SK-N-SH (cell line): ENCODE measurements around the gene TOGARAM2. TPM values are rescaled to one million over a fixed set of nuclear protein-coding genes. Genes with fewer than 3 reads are reported as not detected.

Source experiments
- CTCF ChIA-PET: fragments of 300-600, 350-600 bp; formaldehyde crosslinking; extraction: SDS; loops from one replicate; lab custom pipeline; 2021; lab: Yijun Ruan, JAX
- POLR2A ChIA-PET: fragments of 350-600 bp; sonication (Branson Sonifier 250); formaldehyde crosslinking; extraction: SDS; loops from one replicate; lab custom pipeline; 2020; ENCODE audit warnings: antibody characterized with exemption, inconsistent platforms; lab: Yijun Ruan, JAX
- DNase-seq: peaks from one replicate; pipeline ENCODE4 v3.0.0; 2012
- H2AFZ ChIP-seq: fragments of 200-600 bp; sonication (generic); 2 replicates; pipeline ENCODE4 v1.8.1; 2016; ENCODE audit warnings: antibody characterized with exemption, mild to moderate bottlenecking, low read depth
- H3F3A ChIP-seq: fragments of 200-600 bp; sonication (generic); replicated peaks from 2 replicates; pipeline ENCODE3; 2016; ENCODE audit warnings: antibody characterized with exemption, mild to moderate bottlenecking; ENCODE audit not compliant: insufficient read depth
- H3K27ac ChIP-seq, 2 experiments: fragments of 200-500 bp in 1 of 2; fragments of 200-600 bp in 1 of 2; sonication (Bioruptor generic) in 1 of 2; sonication (generic), shearing (Covaris generic) in 1 of 2; 2 replicates each; pipeline versions ENCODE4 v1.5.1 to v1.6.1; 2014 to 2016; ENCODE audit warnings: low read depth in 2 of 2, inconsistent platforms in 1 of 2, low read length in 1 of 2, mild to moderate bottlenecking in 1 of 2, mixed read lengths in 1 of 2
- H3K27me3 ChIP-seq: fragments of 200-600 bp; sonication (generic), shearing (Covaris generic); 2 replicates; pipeline ENCODE4 v1.6.1; 2016; ENCODE audit warnings: mixed run types; ENCODE audit not compliant: insufficient read depth
- H3K36me3 ChIP-seq, 2 experiments: fragments of 200-500 bp in 1 of 2; fragments of 200-600 bp in 1 of 2; sonication (Bioruptor generic) in 1 of 2; sonication (generic) in 1 of 2; replicated peaks in 1 of 2; 2 replicates each; pipeline versions ENCODE3 to v1.5.1; 2014 to 2016; ENCODE audit warnings: low read length in 1 of 2, mild to moderate bottlenecking in 1 of 2; ENCODE audit not compliant: insufficient read depth in 2 of 2, control insufficient read depth in 1 of 2
- H3K4me1 ChIP-seq, 2 experiments: fragments of 200-500 bp in 1 of 2; fragments of 200-600 bp in 1 of 2; sonication (Bioruptor generic) in 1 of 2; sonication (generic), shearing (Covaris generic) in 1 of 2; 2 replicates each; pipeline versions ENCODE4 v1.5.1 to v1.6.1; 2014 to 2016; ENCODE audit warnings: low read depth in 1 of 2, low read length in 1 of 2, mixed run types in 1 of 2; ENCODE audit not compliant: insufficient read depth in 2 of 2, control insufficient read depth in 1 of 2
- H3K4me2 ChIP-seq: fragments of 200-600 bp; sonication (generic), shearing (Covaris generic); 2 replicates; pipeline ENCODE4 v1.6.1; 2017; ENCODE audit warnings: mixed run types
- H3K4me3 ChIP-seq, 2 experiments: fragments of 200-500 bp in 1 of 2; fragments of 200-600 bp in 1 of 2; sonication (Bioruptor generic) in 1 of 2; sonication (generic), shearing (Covaris generic) in 1 of 2; 2 replicates each; pipeline versions ENCODE4 v1.5.1 to v1.8.1; 2014 to 2016; ENCODE audit warnings: low read depth in 2 of 2, inconsistent platforms in 1 of 2, low read length in 1 of 2, mild to moderate bottlenecking in 1 of 2, mixed read lengths in 1 of 2, moderate library complexity in 1 of 2
- H3K79me2 ChIP-seq: fragments of 200-600 bp; sonication (generic); 2 replicates; pipeline ENCODE4 v1.8.1; 2017; ENCODE audit warnings: mild to moderate bottlenecking; ENCODE audit not compliant: insufficient read depth
- H3K9ac ChIP-seq: fragments of 200-600 bp; sonication (generic); 2 replicates; pipeline ENCODE4 v1.6.1; 2017; ENCODE audit warnings: mixed run types
- H3K9me2 ChIP-seq: fragments of 200-600 bp; sonication (generic); 2 replicates; pipeline ENCODE4 v1.6.1; 2017; ENCODE audit warnings: mixed run types
- H3K9me3 ChIP-seq: fragments of 200-600 bp; sonication (generic); 2 replicates; pipeline ENCODE4 v1.6.1; 2017; ENCODE audit warnings: mixed run types, mild to moderate bottlenecking, moderate library complexity
- H4K20me1 ChIP-seq: fragments of 200-600 bp; sonication (generic); 2 replicates; pipeline ENCODE4 v1.6.1; 2017; ENCODE audit warnings: mild to moderate bottlenecking, mixed run types; ENCODE audit not compliant: insufficient read depth
- FOXM1 ChIP-seq: IDR thresholded peaks from 2 replicates; pipeline ENCODE4 v1.4.0; 2012; ENCODE audit warnings: low read depth, mild to moderate bottlenecking
- RCOR1 ChIP-seq: fragments of 150-350 bp; IDR thresholded peaks from 2 replicates; pipeline ENCODE4 v1.6.1; 2017; ENCODE audit warnings: antibody characterized with exemption, low read length
- RFX5 ChIP-seq: IDR thresholded peaks from 2 replicates; pipeline ENCODE4 v1.6.1; 2012; ENCODE audit warnings: mild to moderate bottlenecking, improper control_type of control experiment, low read length
- SIN3A ChIP-seq: IDR thresholded peaks from 2 replicates; pipeline ENCODE4 v1.6.1; 2012; ENCODE audit warnings: low read depth, mild to moderate bottlenecking, low read length, moderate library complexity, borderline replicate concordance
- SMC3 ChIP-seq: IDR thresholded peaks from 2 replicates; pipeline ENCODE4 v1.6.1; 2012; ENCODE audit warnings: low read depth, low read length, improper control_type of control experiment
- TEAD4 ChIP-seq: IDR thresholded peaks from 2 replicates; pipeline ENCODE4 v1.4.0; 2012; ENCODE audit warnings: mild to moderate bottlenecking, borderline replicate concordance; ENCODE audit not compliant: insufficient read depth
- WGBS: methylation state at CpG from one replicate; pipeline ENCODE4 v1.1.6; 2017; ENCODE audit warnings: low lambda C conversion rate; 5-methylcytosine and 5-hydroxymethylcytosine counted together
- polyA plus RNA-seq, 3 experiments: library from polyadenylated mRNA; depleted of rRNA; stranded (reverse); fragments of >200 nt; gene quantifications; 2 replicates each; pipeline ENCODE4 v1.2.3, GENCODE V29; 2012
- TF ChIP-seq, protein P1 (sequence below): IDR thresholded peaks from 2 replicates; pipeline ENCODE4 v1.6.1; 2012; ENCODE audit warnings: mild to moderate bottlenecking, low read depth, low read length, moderate library complexity
- TF ChIP-seq, protein P2 (sequence below): IDR thresholded peaks from 2 replicates; pipeline ENCODE4 v1.4.0; 2012; ENCODE audit warnings: low read depth

The TOGARAM2 gene
- polyA plus RNA-seq, 1 of the 3 experiments (the other 2 are of a cell fraction) = 0.69 TPM

DNA sequence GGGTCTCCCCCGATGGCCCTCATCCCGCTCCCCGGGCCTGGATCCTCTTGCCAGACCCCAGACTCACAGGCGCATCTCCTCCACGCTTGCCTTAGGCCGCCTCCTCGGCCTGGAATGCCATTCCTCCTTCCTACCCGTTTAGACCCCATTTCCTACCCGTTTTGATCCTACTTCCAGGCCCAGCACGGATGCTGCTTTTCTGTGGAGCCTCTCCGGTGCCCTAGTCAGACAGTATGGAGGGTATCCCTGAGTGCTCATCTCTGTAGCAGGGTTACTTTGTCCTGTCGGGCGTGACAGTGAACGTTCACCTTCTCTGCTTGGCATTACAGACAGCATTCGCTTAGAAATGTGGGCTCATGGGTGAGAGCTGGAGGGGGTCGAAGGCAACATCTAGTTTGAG is 9.3 kb downstream of the TOGARAM2 start (continued):
- TF ChIP-seq, protein P1, sequence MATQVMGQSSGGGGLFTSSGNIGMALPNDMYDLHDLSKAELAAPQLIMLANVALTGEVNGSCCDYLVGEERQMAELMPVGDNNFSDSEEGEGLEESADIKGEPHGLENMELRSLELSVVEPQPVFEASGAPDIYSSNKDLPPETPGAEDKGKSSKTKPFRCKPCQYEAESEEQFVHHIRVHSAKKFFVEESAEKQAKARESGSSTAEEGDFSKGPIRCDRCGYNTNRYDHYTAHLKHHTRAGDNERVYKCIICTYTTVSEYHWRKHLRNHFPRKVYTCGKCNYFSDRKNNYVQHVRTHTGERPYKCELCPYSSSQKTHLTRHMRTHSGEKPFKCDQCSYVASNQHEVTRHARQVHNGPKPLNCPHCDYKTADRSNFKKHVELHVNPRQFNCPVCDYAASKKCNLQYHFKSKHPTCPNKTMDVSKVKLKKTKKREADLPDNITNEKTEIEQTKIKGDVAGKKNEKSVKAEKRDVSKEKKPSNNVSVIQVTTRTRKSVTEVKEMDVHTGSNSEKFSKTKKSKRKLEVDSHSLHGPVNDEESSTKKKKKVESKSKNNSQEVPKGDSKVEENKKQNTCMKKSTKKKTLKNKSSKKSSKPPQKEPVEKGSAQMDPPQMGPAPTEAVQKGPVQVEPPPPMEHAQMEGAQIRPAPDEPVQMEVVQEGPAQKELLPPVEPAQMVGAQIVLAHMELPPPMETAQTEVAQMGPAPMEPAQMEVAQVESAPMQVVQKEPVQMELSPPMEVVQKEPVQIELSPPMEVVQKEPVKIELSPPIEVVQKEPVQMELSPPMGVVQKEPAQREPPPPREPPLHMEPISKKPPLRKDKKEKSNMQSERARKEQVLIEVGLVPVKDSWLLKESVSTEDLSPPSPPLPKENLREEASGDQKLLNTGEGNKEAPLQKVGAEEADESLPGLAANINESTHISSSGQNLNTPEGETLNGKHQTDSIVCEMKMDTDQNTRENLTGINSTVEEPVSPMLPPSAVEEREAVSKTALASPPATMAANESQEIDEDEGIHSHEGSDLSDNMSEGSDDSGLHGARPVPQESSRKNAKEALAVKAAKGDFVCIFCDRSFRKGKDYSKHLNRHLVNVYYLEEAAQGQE = no peak
- no peak for TF ChIP-seq RCOR1

DNA sequence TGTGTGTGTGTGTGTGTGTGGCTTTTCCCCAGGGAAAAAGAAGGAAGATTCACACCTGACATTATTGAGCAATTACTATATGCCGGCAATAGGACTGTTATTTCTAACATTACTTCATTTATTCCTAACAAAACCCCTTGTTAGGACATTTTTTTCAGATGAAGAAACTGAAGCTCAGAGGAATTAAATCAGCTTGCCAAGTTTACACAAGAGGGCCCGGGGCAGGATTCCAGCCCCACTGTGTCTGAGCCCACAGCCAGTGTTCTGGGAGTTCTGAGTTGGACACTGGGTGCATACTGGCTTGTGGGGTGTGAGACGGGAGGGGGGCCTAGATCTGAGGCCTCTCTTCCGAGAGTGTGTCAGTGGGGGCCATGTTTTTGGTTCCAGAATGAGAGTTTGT is 9.9 kb downstream of the TOGARAM2 start:
- Histone ChIP-seq H3K27ac (no peak overlapping the region), H3K9me3 (no peaks in the 10 kb centered on the region), H3K9me2 (no peaks in the 10 kb centered on the region), H3K4me1 (peaks cover 0 to 18% of the 10 kb centered on the region in 2 experiments; a peak in 1 of 4 replicates), H3K4me3 (no peak overlapping the region), H3K4me2 (no peak overlapping the region), H3F3A (no peaks in the 10 kb centered on the region), H3K9ac (no peak overlapping the region), H2AFZ (no peak overlapping the region), H3K36me3 (no peaks in the 10 kb centered on the region), H4K20me1 (no peaks in the 10 kb centered on the region), H3K79me2 (no peaks in the 10 kb centered on the region), H3K27me3 (no peaks in the 10 kb centered on the region; the same call in 1 of the 2 replicates)
- CTCF ChIA-PET = no interaction called here
- DNase-seq = no peak
- WGBS = 58% methylated on average over 4 of the region's 4 CpGs
- TF ChIP-seq, protein P2, sequence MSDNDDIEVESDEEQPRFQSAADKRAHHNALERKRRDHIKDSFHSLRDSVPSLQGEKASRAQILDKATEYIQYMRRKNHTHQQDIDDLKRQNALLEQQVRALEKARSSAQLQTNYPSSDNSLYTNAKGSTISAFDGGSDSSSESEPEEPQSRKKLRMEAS = no peak
- TF ChIP-seq SMC3 = no peak
- no peak for TF ChIP-seq SIN3A
- no peak for TF ChIP-seq RFX5
- no peak for TF ChIP-seq FOXM1
- POLR2A ChIA-PET = no interaction called here

DNA sequence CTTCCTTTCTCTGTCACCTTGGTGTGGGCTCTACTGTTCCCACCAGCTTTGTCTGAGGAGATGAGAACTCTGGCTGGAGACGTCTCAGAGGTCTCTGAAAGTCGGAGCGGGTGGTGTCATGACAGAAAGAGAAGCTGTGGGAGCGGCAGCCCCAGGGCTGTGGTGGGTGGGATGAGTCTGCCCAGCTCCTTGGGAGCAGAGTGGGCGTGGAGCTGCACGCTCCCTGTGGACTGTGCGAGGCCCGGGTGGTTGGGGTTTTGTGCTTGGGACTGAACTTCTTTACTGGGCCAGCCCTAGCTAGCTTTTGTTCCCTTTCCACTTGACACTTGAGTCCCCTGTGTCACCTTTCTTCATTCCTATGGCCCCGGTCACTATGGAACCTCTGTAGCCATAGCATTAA is 10.4 kb downstream of the TOGARAM2 start:
- no peaks in the 10 kb centered on the region; the same call in 1 of the 2 replicates for H3K27me3 ChIP-seq

More for the DNA sequence above, 10.4 kb downstream of the TOGARAM2 start:
- Histone ChIP-seq H4K20me1 (no peaks in the 10 kb centered on the region), H3K27ac (no peak overlapping the region), H3K9ac (no peak overlapping the region), H3K36me3 (no peaks in the 10 kb centered on the region), H2AFZ (no peak overlapping the region), H3K9me3 (no peaks in the 10 kb centered on the region), H3K79me2 (no peaks in the 10 kb centered on the region), H3K9me2 (no peaks in the 10 kb centered on the region), H3K4me2 (no peak overlapping the region), H3K4me1 (peaks cover 0 to 18% of the 10 kb centered on the region in 2 experiments; a peak in 1 of 4 replicates), H3K4me3 (no peak overlapping the region), H3F3A (no peaks in the 10 kb centered on the region)
- 77% methylated on average over 9 of the region's 9 CpGs for WGBS
- no peak for DNase-seq
- CTCF ChIA-PET = no interaction called here
- POLR2A ChIA-PET = no interaction called here
- no peak for TF ChIP-seq TEAD4
